ENCODE measurements around the gene NEDD4L.
"Not testable (repeated sequence)": the region's sequence is repeated elsewhere in the genome, so short reads cannot be mapped to it uniquely, and the experiment has no call there.

NEDD4L gene

DNA sequence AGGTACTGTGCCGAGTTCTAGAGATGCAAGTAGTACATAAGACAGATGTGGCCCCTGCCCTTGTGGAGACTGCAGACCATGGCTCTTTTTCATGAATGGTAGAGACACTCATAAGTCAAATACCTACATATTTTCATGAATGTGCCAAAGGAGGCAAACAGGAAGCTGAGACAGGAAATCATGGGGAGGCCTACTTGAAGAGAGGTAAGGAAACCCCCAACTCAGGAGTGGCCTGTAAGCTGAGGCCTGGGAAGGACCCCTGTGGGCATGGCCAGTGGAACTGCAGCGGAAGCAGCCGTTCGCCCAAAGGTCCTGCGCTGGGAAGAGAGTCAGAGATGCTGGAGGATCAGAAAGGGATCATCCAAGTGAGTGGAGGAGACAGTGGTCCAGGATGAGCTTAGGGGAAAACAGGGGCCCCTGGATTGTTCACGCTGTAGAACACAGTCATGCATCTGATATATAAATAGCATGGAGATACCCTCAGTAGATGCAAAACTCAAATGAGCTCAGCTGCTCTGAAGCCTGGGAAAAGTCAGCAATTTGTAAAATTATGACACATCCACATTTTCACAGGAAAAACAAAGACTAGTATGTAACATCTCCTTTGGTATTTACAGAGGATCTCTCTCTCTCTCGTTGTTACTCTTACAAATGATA, 228.9 kb downstream of the NEDD4L start:
- DNase-seq, result no peak

DNA sequence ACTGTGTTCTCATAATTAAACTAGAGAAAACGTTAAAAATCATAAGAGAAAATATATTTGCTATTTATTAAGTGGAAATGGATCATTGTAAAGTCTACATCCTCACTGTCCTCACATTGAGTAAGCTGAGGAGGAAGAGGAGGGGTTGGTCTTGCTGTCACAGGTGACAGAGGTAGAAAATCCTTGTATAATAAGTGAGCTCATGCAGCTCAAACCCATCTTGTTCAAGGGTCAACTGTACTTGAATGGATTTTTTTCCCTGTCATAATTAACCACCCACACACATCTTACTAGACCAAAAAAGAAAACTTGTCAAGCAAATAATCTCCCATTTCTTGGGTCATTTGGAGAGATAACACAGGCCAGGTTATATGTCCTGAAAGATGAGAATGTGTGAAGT, 231.2 kb downstream of the NEDD4L start:
- DNase-seq, result no peak

DNA sequence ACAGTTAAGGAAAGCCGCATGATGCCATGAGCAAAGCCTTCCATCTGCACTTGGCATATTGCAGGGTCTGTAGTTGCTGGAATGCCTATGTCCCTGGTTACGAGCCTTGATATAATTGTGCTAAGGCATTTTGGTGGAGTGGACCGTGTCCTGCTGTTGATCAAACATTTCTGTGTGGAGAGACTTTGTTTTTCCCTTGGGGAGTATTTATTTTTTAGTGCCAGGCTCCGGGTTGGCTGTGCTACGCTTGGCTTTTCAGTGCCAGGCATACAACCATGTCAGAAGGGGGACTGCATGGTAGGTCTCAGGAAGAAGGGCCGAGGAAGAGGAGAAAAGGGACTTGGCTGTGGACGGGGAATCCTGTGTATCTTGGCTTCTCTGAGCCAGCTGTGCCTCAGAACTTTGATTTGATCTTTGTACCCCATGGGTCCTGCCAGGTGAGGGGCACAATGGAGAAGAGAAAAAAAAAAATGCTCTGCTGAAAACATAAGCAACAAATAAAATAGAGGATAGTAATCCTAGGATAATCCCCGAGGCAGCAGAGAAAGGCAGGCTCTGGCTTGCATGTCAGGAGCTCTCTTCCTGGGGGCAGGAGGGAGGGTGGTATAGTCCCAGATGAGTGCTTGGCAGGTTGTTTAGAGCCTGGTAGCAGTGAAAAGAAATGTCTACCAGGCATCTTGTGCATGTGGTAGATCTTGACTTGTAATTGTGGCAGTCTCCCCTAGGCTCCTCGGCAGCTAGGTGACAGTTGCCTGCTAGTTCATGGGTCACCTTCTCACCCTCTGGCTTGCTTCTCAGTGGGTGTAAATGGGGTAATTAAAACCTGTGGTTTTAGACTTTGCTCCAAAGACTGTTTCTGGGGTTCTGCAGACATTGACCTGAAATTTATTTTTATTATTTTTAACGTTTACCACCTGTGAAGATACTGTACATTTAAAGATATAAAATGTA, 233.0 kb downstream of the NEDD4L start:
- DNase-seq, result no peak

DNA sequence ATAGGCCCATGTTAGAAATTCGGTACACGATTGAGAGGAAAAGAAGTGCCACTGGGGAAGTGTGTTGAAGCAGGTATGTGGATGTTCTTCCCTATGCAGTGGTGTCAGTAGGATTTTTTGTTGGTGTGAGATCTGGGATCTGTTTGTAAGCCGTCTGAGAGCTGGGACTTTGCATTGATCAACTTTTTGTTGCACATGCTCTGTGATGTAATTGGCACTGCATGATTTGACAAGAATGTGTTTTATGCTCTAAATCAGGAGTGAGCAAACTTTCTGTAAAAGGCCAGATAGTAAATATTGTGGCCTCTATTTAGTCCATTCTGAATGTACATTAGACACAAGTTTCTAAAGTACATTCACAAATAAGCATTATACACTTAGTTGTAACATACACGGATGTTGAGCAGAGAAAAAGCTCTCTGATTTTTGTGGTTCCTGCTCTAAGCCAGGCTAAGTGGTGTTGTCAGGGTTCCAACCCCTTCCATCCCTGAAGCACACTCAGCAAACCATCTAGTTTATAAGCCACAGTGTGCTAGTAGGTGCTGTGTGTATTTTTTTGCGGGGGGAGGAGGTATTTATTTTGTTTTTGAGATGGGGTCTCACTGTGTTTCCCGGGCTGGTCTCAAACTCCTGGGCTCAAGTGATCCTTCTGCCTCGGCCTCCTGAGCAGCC, 235.6 kb downstream of the NEDD4L start:
- DNase-seq, result no peak

DNA sequence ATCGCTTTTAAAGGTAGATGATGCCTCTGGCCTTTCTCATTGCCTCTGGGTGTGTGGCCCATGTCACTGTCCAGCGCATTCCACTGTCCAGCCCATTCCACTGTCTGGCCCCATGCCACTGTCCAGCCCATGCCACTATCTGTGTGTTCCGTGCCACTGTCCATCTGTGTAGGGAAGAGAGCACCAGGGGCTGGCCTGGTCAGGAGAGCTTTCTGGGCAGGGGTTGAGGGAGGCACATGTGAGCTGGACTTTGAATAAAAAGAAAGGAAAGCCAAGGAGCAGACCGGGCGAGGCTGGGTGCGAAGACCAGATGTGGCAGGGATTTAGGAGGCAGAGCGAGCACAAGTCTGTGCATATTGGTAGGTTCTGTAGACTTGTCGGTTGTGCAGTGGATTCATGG, 236.2 kb downstream of the NEDD4L start:
- DNase-seq, result no peak

DNA sequence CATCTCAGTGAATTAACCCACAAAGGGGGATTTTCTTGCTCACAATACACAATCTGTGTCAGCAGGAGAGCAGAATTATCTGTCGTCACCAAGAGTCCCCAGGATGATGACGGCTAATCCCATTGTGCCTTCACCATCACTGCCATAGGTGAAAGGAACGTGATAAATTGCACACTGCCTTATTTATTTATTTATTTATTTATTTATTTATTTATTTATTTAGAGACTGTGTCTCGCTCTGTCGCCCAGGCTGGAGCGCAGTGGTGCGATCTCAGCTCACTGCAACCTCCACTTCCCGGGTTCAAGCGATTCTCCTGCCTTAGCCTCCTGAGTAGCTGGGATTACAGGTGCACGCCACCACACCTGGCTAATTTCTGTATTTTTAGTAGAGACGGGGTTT, 238.8 kb downstream of the NEDD4L start:
- not testable (repeated sequence) for DNase-seq

DNA sequence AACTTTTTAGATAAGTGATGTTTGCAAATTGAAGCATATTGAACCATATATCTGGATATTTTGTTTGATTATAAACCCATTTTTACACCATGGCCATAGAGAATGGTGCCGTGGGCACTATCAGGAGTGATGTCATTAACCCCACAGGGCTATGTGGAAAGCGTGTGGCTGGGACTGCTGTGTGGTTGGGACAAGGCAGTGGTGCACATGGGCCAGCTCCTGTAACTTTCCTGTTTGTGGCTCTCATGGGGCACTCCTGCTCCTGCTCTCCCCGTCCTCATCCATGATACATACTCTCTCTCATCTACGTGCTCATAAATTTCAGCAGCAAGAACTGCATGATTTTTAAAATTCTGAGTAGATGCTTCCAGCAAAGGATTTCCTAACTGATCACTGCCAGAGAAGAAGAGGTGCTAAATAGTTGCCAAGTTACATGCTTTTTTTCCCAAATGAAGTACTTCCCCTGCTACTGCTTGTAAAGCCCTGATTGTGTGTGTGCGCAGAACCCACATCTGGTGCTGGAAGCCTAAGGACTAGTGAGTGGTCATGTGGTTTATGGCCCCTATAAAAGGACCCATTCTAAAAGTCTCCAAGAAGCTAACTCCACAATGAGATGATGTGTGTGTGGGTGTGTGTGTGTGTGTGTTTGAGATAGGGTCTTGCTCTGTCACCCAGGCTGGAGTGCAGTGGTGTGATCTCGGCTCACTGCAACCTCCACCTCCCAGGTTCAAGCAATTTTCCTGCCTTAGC, 240.8 kb downstream of the NEDD4L start:
- no peak for DNase-seq

DNA sequence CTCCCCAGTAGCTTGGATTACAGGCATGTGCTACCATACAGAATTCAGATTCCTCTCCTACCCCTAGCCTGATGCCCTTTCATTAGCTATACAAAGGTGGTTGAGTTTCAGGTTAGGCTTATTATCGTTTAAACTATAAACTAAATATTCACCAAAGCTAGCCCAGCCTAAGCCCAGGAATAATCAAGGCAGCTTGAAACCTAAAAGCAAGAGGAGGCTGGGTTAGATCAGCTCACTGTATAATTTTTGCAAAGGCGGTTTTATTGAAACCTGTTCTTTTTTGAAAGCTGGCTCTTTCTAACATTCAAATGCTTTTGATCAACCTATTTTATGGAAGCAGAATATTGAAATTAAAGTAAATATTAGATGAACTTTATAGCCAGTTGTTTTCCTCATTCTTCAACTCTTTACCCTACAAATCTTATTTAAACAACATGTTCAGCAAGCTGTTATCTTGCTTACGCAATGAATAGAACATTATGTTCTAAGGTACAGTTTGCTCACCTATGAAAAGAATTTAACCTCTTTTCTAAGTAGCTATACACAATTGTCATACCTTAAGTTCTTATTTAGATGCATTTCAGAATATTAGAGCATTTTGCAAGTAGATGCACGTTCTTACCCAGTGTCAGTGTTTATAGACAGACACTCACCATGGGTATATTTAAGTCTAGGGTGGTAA, 241.6 kb downstream of the NEDD4L start:
- DNase-seq, result no peak

DNA sequence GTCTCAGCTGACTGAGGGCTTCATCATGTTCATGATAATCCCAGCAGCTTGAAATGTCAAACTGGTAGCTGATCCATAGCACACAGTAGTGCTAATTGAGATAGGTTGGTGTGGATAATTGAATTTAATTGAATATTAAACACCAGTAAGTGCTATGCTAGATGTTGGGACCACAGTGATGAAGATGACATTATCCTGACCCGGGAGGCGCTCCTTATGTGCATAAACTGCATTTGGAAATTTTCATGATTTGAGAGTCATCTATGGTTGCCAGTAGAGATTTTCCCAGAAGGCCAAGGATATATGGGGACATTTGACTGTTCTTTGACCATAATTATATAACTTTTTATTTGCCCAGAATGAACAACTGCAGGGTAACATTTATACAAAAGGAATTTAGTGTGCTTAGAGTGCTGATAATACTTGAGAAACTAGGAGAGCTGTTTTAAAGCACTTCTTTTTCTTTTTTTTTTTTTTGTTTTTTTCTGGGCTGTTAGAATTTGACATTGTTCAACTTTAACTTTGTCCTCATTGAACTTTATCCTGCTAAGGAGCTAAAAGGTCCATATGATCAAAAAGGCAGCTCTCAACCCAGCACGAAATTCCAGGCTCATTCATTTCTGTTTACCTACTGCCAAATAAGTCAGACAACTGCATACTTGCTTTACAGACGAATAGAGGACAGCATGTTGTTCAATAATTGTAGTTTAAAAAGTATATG, 242.8 kb downstream of the NEDD4L start:
- no peak for DNase-seq

DNA sequence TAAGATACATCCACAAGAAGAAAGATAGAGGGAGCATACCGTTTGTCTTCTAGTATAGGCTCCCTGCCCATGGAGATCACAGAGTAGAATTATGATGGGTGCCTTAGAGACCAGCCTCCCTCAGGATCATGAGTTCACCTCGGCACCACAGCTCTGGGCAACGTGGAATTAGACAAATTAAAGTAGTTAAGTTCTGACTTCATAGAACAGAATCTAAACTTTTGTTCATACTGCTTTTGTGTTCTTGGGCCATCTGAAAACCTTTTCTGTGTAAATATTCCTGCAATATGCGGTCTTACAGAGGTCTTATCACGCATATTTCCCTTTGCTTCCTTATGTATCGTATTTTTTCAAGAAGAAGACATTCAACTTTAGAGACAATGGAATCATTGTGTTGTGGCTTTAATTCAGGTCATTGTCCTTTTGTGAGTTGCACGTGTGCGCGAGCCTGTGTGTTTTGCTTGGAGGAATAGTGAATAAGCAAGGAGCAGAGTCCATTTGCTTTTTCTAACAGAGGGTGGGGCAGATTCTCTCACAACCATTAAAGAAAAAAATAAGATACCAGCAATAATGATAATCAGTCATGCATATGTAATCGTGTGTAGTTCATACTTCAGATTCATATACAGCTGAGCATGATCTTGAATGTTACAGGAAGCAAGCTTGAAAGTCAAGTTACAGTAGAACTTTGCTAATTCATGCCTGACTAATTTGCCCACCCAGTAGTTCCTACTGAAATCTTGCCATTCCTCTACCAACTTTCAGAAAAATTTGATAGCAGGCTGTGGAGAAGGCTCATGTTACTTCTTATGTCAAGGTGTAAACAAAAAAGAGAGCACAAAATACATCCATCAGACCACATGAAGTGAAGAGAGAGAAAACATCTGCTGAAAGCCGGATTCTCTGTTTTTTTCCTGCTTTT, 243.6 kb downstream of the NEDD4L start:
- DNase-seq, result no peak

DNA sequence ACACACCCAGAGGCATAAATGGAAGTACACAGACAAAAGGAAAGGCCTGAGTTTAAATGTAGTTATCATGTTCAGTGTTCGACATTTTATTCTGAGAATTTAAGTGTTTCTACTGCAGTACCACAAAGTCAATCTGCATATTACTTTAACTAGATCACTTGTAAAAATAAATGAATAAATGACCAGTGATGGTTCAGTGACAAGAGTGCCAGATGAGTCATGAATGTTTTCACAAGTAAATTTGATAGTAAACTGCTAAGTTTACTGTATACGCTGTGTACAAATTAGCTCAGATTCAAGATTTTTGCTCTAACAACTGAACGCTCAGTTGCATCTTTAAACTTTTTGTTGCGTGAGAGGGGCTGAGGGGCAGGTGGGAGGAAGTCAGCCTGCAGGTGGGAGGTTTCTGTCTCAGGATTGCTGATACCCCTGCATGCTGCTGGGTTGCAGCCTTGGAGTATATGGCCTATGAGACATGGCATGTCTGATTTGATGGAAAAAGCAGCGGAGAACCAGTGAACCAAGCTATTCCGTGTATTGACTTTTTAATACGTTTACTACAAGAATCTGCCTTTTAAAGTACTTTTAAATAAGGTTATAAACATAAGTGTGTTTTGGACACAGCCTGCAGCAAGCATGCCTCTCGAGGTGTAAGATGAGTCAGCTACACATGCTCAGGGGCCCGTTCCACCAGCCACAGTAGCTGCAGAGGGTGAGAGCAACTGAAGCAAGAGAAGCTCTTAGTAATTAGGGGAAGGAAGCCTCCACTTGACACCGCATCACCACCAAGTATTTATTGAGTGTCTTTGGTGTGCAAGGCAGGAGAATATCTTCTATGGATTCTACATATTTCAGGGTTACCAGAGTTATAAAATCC, 245.1 kb downstream of the NEDD4L start:
- no peak for DNase-seq

DNA sequence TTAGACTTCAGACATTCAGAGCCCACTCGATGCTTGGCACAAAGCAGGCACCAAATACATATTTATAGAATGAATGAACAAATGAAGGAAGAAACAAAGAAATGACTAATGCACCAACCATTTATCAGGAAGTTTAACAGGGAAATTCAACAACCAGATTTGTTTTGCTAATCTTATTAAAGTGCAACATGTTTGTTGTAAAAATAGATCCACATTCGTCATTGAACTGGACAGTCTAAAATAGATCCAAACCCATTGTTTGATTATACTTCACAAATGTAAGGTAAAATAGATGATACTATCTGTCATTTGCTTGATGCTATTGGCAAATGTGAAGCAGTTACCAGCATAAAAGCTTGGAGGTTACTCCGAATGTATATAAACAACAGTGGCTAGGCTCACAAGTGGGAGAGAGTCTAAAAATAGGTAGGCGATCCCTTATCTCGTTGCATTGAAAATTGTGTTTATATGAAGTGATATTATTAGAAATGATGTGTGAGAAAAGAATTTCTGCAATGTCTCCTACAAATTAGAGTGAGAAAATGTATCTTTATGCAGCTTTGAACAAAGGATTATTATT, 246.2 kb downstream of the NEDD4L start:
- DNase-seq, result no peak

DNA sequence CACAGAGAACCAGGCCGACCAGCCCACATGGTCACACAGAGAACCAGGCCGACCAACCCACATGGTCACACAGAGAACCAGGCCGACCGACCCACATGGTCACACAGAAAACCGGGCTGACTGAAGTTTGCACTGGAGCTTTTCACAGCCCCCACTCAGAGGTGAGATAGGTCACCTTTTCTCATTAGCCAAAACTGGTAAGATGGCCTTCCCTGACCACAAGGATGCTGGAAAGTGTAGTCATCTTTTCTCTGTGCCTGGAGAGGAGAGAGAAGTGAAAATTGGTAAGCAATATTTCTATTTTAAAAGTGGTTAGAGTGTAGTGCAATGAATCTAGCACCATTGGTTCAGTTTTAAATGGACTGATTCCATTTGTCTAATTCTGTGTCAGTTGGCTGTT, 247.1 kb downstream of the NEDD4L start:
- no peak for DNase-seq

DNA sequence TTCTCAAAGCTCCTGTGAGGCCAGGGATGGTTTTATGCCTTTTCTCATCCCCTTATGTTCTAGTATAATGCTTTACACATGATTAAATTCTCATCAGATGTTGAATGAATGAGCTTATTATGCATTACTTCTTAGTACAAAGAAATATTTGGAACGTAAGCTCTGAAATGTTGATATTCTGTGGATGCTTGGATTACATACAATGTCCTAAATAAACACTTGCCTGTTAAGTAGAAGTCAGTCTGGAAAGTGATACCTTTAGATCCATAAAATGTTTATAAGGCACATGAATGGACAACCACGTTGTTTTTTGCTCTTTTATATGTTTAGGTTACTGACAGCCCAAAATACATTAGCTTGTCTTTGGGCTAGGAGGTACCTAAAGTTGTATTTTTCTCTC, 248.6 kb downstream of the NEDD4L start:
- DNase-seq, result no peak

DNA sequence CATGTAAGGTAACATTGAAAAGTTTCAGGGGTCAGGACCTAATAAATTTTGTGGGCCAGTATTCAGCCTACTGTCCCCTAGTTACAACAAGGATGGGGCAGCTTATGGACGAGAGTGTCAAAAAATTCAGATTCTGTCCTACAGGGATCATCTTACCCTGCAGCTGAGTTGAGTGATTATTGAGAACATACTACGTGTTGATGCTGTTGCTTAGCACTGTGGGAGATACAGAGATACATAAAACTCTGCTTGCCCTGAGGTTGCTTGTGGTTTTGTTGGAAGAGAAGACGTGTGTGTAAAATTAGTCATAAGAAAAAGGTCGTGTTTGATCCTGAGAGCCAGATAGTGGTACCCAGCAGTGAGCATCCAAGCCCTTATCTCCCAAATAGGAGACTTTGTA, 253.2 kb downstream of the NEDD4L start:
- DNase-seq, result no peak

DNA sequence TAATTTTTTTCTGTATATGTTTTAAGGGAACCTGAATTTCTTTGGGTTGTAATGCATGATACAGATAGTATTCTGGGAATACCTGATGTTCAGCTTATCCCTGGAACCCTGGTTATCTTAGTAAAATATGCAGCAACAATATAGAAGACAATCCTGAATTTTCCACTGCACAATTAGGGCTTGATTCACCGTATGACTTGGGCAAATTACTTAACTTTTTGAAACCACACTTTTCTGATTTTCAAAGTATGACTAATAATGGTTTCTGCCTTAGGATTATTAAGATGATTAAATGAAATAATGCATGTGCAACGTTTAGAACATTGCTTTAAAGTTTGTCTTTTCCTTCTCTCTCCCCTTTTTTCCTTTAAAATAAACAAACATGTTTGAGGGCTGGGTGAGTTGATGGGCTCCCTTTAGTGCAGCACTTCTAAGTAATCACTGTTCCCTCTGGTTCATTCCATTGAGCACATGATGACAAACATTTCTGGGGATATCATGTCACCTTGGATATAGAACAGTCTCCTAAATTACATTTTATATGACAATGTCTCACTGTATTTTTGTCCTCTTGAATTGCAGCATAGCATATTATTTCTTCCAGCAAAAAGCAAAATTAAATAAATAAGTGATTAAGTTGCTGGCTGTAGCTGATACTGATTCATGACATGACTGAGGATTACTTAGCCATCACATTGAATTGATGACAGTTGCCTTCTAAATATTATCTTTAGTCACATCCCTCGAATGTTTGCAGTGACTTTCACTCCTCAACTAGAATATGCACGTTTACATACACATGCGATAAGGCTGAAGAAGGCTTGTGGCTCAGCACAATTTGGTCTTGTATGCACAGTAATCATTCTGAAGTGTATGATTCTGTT, 254.5 kb downstream of the NEDD4L start:
- DNase-seq, result no peak

DNA sequence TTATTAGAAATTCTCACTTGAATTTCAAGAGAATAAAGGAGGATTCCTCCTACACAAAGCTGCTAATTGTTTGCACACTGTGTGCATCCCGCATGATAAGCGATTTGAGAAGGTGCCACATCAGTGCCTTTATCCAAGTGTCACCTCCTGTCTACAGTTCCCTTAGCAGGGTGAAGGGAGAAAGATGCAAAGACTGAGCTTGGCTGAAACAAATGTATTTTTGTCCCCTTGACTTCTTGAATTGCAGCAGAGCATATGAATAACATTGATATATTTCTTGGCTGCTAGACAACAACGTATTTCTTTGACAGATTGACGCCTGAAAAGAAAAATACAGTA, 255.1 kb downstream of the NEDD4L start:
- no peak for DNase-seq

DNA sequence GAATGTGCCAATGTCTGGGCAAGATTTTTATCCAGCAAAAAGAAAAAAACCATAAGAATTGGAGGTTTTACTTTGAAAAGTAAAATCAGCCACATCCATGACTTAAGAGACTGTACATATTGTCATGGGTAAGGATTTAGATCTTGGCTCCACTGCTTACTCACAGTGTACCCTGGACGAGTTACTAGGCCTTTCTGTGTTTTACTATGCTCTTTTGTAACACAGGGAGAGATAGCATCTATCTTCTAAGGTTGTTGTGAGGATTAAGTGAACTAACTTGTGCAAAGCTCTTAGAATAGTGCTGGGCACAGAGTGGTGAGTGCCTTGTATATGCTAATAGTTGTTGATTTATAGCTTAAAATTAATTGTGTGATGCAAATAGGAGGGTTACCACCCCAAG, 255.9 kb downstream of the NEDD4L start:
- DNase-seq, result no peak

All from activated CD4-positive, alpha-beta T cell treated with anti-CD3 and anti-CD28 coated beads, Interleukin-2, amount 50 U/mL, for 48 hours (primary cell).